Ishikawa (cell line): Measurements from ENCODE around the gene TEP1.

ENCODE experiments used
- CEBPB ChIP-seq: IDR thresholded peaks from 2 replicates; pipeline ENCODE4 v1.6.1; 2012
- FOXM1 ChIP-seq: IDR thresholded peaks from 2 replicates; pipeline ENCODE4 v1.6.1; 2012; ENCODE audit warnings: low read depth, borderline replicate concordance
- NFIC ChIP-seq: IDR thresholded peaks from 2 replicates; pipeline ENCODE4 v1.6.1; 2012
- RAD21 ChIP-seq: IDR thresholded peaks from 2 replicates; pipeline ENCODE4 v1.6.1; 2012; ENCODE audit warnings: low read depth
- REST ChIP-seq: IDR thresholded peaks from 2 replicates; pipeline ENCODE4 v1.6.1; 2012; ENCODE audit warnings: low read depth, mild to moderate bottlenecking
- TAF1 ChIP-seq: IDR thresholded peaks from 2 replicates; pipeline ENCODE4 v1.6.1; 2012; ENCODE audit warnings: low read depth, mild to moderate bottlenecking

- TF ChIP-seq NFIC = no peak
- TF ChIP-seq CEBPB = no peak
- TF ChIP-seq FOXM1 = no peak
- TF ChIP-seq RAD21 = no peak
- TF ChIP-seq TAF1 = no peak
- no peak for TF ChIP-seq REST
These were observed 67.9 kb downstream of the TEP1 start for GRCh38 chr14:20345366-20345765.
